HepG2 (cell line): ENCODE results near the gene SLC7A10. TPM values are rescaled to one million over a fixed set of nuclear protein-coding genes. Genes with fewer than 3 reads are reported as not detected.
A peak's percentile ranks its signal among the peaks of the same experiment; 100 is the strongest.

Experiments used
- ARHGAP35 ChIP-seq: sonication (generic); formaldehyde crosslinking; IDR thresholded peaks from 2 replicates; pipeline ENCODE4 v1.9.0; 2022; ENCODE audit warnings: mild to moderate bottlenecking, inconsistent platforms, moderate library complexity, missing genetic modification reagents, borderline replicate concordance
- ELF4 ChIP-seq: sonication (generic); formaldehyde crosslinking; IDR thresholded peaks from 2 replicates; pipeline ENCODE4 v1.5.0; 2020; ENCODE audit warnings: missing genetic modification reagents, mild to moderate bottlenecking, moderate library complexity, borderline replicate concordance
- ETV6 ChIP-seq: sonication (generic); formaldehyde crosslinking; conservative IDR thresholded peaks from 2 replicates; pipeline ENCODE4 v1.4.0; 2020; ENCODE audit warnings: missing genetic modification reagents
- HNF4A ChIP-seq: sonication (generic); formaldehyde crosslinking; IDR thresholded peaks from 2 replicates; pipeline ENCODE4 v1.4.0; 2020; ENCODE audit warnings: missing genetic modification reagents
- HNF4G ChIP-seq, 2 experiments: sonication (generic) in 1 of 2; formaldehyde crosslinking in 1 of 2; IDR thresholded peaks; 2 replicates each; pipeline versions ENCODE4 v1.4.0 to v1.6.1; 2011 to 2020; ENCODE audit warnings: borderline replicate concordance in 2 of 2, low read depth in 2 of 2, mild to moderate bottlenecking in 2 of 2, low read length in 1 of 2, missing genetic modification reagents in 1 of 2, moderate library complexity in 1 of 2
- IKZF1 ChIP-seq: fragments of 450-650 bp; IDR thresholded peaks from 2 replicates; pipeline ENCODE4 v1.7.1; 2016
- IRX3 ChIP-seq: sonication (generic); formaldehyde crosslinking; IDR thresholded peaks from 2 replicates; pipeline ENCODE4 v1.8.1; 2023; ENCODE audit warnings: mild to moderate bottlenecking, low read depth, missing genetic modification reagents, borderline replicate concordance
- KAT2B ChIP-seq: fragments of 150-350 bp; IDR thresholded peaks from 2 replicates; pipeline ENCODE4 v1.6.1; 2014; ENCODE audit warnings: low read depth, low read length, borderline replicate concordance
- SAFB2 ChIP-seq: sonication (generic); formaldehyde crosslinking; IDR thresholded peaks from 2 replicates; pipeline ENCODE4 v1.5.1; 2020; ENCODE audit warnings: missing genetic modification reagents, low read depth, mild to moderate bottlenecking, borderline replicate concordance
- SIN3B ChIP-seq: fragments of 150-350 bp; IDR thresholded peaks from 2 replicates; pipeline ENCODE4 v1.6.1; 2014; ENCODE audit warnings: low read length
- SNAI1 ChIP-seq: sonication (generic); formaldehyde crosslinking; IDR thresholded peaks from 2 replicates; pipeline ENCODE4 v1.5.0; 2020; ENCODE audit warnings: mild to moderate bottlenecking, missing genetic modification reagents, borderline replicate concordance
- SOX13 ChIP-seq, 3 experiments: fragments of 450-650 bp in 1 of 3; sonication (generic) in 1 of 3; formaldehyde crosslinking in 1 of 3; IDR thresholded peaks in 2 of 3; conservative IDR thresholded peaks in 1 of 3; 2 replicates each; pipeline versions ENCODE4 v1.5.0 to v1.6.1; 2016 to 2020; ENCODE audit warnings: antibody characterized with exemption in 1 of 3, mild to moderate bottlenecking in 1 of 3, missing compliant biosample characterization in 1 of 3, missing genetic modification reagents in 1 of 3, moderate library complexity in 1 of 3
- TCF12 ChIP-seq, 2 experiments: fragments of 450-650 bp in 1 of 2; sonication (generic) in 1 of 2; formaldehyde crosslinking in 1 of 2; IDR thresholded peaks; 2 replicates each; pipeline versions ENCODE4 v1.6.1 to v1.8.0; 2017 to 2022; ENCODE audit warnings: antibody characterized with exemption in 1 of 2, mild to moderate bottlenecking in 1 of 2, missing genetic modification reagents in 1 of 2, moderate library complexity in 1 of 2
- ZNF260 ChIP-seq: sonication (generic); formaldehyde crosslinking; IDR thresholded peaks from 2 replicates; pipeline ENCODE4 v1.4.0; 2020; ENCODE audit warnings: missing genetic modification reagents, low read depth, mild to moderate bottlenecking, borderline replicate concordance
- ZNF317 ChIP-seq: sonication (generic); formaldehyde crosslinking; IDR thresholded peaks from 2 replicates; pipeline ENCODE4 v1.5.0; 2020; ENCODE audit warnings: mild to moderate bottlenecking, missing genetic modification reagents
- ZNF33B ChIP-seq: sonication (generic); formaldehyde crosslinking; IDR thresholded peaks from 2 replicates; pipeline ENCODE4 v1.5.1; 2020; ENCODE audit warnings: mild to moderate bottlenecking, missing genetic modification reagents
- ZNF782 ChIP-seq: sonication (generic); formaldehyde crosslinking; IDR thresholded peaks from 2 replicates; pipeline ENCODE4 v1.4.0; 2020; ENCODE audit warnings: missing genetic modification reagents, mild to moderate bottlenecking, borderline replicate concordance
- ZNF792 ChIP-seq: IDR thresholded peaks from 2 replicates; pipeline ENCODE4 v1.6.1; 2016
- ZNF883 ChIP-seq: sonication (generic); formaldehyde crosslinking; IDR thresholded peaks from 2 replicates; pipeline ENCODE4 v1.5.1; 2020; ENCODE audit warnings: mild to moderate bottlenecking, missing genetic modification reagents; ENCODE audit errors: not compliant biosample characterization
- polyA plus RNA-seq, 8 experiments: library from polyadenylated mRNA; depleted of rRNA in 3 of 8; stranded (reverse) in 7 of 8; unstranded in 1 of 8; fragments of >200 nt; fragmentation: Illumina TruSeq in 4 of 8; extraction: Trizol in 4 of 8; gene quantifications; 2 replicates each; pipeline versions ENCODE4 v1.2.1 to v1.2.3, GENCODE V29; 2011 to 2016; ENCODE audit warnings: low read depth in 4 of 8, missing spikeins in 1 of 8, mixed read lengths in 1 of 8; ENCODE audit not compliant: insufficient read depth in 1 of 8
- total RNA-seq, 5 experiments: library from RNA; depleted of rRNA; stranded (reverse); fragments of >200 nt; fragmentation: Illumina TruSeq; extraction: Trizol; gene quantifications; 2 replicates each; pipeline ENCODE4 v1.2.3, GENCODE V29; 2016; ENCODE audit warnings: low read depth in 1 of 5
- TF ChIP-seq, protein P1 (sequence below): sonication (generic); formaldehyde crosslinking; IDR thresholded peaks from 2 replicates; pipeline ENCODE4 v1.4.0; 2020; ENCODE audit warnings: missing genetic modification reagents, mild to moderate bottlenecking, borderline replicate concordance
- TF ChIP-seq, protein P2 (sequence below): sonication (generic); formaldehyde crosslinking; IDR thresholded peaks from 2 replicates; pipeline ENCODE4 v1.4.0; 2020; ENCODE audit warnings: mild to moderate bottlenecking, missing genetic modification reagents
- TF ChIP-seq, protein P3 (sequence below): sonication (generic); formaldehyde crosslinking; IDR thresholded peaks from 2 replicates; pipeline ENCODE4 v1.8.1; 2022; ENCODE audit warnings: low read depth, mild to moderate bottlenecking, missing genetic modification reagents

SLC7A10 gene
- total and polyA plus RNA-seq, 2 of the 13 experiments (the other 11 are each of a cell fraction or from before 2014, with no cell fraction given) = 1.1 to 2.2 TPM

DNA sequence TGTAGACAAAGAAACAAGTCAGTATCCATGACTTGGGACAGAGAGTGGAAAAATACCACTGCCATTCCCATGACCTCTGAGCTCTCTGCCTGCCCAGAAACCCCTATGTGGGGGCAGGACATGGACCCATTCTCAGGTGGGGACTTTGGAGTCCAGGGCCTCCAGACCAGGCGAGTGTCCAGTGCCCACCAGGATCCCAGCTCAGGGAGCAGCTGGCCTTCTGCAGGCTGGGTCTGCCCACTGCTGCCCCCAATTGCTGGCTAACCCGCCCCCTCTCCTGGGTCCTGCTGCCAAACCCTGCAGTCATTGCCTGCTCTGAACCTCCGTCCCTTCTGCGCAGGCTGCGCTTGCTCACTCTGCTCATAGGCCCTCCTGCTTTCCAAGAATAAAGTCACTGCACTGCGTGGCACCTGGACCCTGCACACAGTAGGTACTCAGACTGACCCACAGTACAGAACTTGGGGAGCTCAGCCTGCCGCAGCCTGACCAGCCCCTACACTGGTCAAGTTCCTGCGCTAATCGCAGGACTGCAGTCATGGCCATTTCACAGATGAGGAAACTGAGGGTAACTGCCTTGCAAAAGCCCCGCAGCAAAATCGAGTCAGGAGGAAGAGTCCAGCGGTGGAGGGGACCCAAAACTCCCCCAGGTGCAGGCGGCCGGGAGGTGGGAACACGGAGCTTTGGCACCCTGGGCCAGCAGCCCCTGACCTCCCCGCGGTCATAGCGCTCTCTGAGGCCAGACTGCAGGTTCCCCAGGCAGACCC is 774 bp downstream of the SLC7A10 start (continued):
- no peak for TF ChIP-seq ZNF317 (CRISPR knock-in tag)
- TF ChIP-seq KAT2B = no peak
- TF ChIP-seq, protein P1, sequence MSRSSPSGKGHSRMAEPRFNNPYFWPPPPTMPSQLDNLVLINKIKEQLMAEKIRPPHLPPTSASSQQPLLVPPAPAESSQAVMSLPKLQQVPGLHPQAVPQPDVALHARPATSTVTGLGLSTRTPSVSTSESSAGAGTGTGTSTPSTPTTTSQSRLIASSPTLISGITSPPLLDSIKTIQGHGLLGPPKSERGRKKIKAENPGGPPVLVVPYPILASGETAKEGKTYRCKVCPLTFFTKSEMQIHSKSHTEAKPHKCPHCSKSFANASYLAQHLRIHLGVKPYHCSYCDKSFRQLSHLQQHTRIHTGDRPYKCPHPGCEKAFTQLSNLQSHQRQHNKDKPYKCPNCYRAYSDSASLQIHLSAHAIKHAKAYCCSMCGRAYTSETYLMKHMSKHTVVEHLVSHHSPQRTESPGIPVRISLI (CRISPR knock-in tag) = no peak
- TF ChIP-seq, protein P2, sequence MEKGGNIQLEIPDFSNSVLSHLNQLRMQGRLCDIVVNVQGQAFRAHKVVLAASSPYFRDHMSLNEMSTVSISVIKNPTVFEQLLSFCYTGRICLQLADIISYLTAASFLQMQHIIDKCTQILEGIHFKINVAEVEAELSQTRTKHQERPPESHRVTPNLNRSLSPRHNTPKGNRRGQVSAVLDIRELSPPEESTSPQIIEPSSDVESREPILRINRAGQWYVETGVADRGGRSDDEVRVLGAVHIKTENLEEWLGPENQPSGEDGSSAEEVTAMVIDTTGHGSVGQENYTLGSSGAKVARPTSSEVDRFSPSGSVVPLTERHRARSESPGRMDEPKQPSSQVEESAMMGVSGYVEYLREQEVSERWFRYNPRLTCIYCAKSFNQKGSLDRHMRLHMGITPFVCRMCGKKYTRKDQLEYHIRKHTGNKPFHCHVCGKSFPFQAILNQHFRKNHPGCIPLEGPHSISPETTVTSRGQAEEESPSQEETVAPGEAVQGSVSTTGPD (CRISPR knock-in tag) = no peak
- TF ChIP-seq TCF12 (IDR thresholded peaks at IDR 0.05) = no peak
- no peak for TF ChIP-seq TCF12 (CRISPR knock-in tag; IDR thresholded peaks at IDR 0.05)
- no peak for TF ChIP-seq ZNF782 (CRISPR knock-in tag)
- TF ChIP-seq SAFB2 (CRISPR knock-in tag) = no peak
- no peak for TF ChIP-seq SOX13 (IDR thresholded peaks at IDR 0.05)
- TF ChIP-seq SOX13 (CRISPR knock-in tag; conservative IDR thresholded peaks at IDR 0.05 in 1 of 2, IDR thresholded peaks at IDR 0.05 in 1 of 2) = 0 out of 4 replicates have a peak, but pooled peaks of 1 of the 2 experiments have one; percentile 20
- TF ChIP-seq SIN3B = no peak
- no peak for TF ChIP-seq ZNF260
- TF ChIP-seq IKZF1 = no peak
- TF ChIP-seq ZNF792 (CRISPR knock-in tag) = no peak
- no peak for TF ChIP-seq ZNF883 (CRISPR knock-in tag)
- 0 out of 2 replicates have a peak, but pooled peaks have one; percentile 41 for TF ChIP-seq SNAI1 (CRISPR knock-in tag)
- TF ChIP-seq HNF4A (CRISPR knock-in tag) = peak; percentile 78
- TF ChIP-seq ETV6 (CRISPR knock-in tag) = no peak
- peak; percentile 64; the same call in 1 of the 2 replicates for TF ChIP-seq HNF4G (IDR thresholded peaks at IDR 0.05; ENCODE audit: borderline replicate concordance, low read depth, low read length)
- TF ChIP-seq HNF4G (CRISPR knock-in tag; IDR thresholded peaks at IDR 0.05; ENCODE audit: borderline replicate concordance, low read depth) = no peak
- TF ChIP-seq, protein P3, sequence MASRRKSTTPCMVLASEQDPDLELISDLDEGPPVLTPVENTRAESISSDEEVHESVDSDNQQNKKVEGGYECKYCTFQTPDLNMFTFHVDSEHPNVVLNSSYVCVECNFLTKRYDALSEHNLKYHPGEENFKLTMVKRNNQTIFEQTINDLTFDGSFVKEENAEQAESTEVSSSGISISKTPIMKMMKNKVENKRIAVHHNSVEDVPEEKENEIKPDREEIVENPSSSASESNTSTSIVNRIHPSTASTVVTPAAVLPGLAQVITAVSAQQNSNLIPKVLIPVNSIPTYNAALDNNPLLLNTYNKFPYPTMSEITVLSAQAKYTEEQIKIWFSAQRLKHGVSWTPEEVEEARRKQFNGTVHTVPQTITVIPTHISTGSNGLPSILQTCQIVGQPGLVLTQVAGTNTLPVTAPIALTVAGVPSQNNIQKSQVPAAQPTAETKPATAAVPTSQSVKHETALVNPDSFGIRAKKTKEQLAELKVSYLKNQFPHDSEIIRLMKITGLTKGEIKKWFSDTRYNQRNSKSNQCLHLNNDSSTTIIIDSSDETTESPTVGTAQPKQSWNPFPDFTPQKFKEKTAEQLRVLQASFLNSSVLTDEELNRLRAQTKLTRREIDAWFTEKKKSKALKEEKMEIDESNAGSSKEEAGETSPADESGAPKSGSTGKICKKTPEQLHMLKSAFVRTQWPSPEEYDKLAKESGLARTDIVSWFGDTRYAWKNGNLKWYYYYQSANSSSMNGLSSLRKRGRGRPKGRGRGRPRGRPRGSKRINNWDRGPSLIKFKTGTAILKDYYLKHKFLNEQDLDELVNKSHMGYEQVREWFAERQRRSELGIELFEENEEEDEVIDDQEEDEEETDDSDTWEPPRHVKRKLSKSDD (CRISPR knock-in tag) = 0 out of 2 replicates have a peak, but pooled peaks have one; percentile 57
- no peak for TF ChIP-seq ELF4 (CRISPR knock-in tag)
- no peak for TF ChIP-seq IRX3 (CRISPR knock-in tag)
- TF ChIP-seq ARHGAP35 = 0 out of 2 replicates have a peak, but pooled peaks have one; percentile 23
- no peak for TF ChIP-seq ZNF33B
